ENCODE data around the gene PRKCA.

Gene PRKCA

GRCh38 chr17:66727634-66728570 lies 425.5 kb downstream of the PRKCA start:
- peak; percentile 82 for TF ChIP-seq CTCF (IDR thresholded peaks at IDR 0.05; ENCODE audit: low read depth, low read length, missing control alignments)
- no peak overlapping the region for H3K4me3 ChIP-seq (ENCODE audit: low read depth, low read length)
- DNase-seq (ENCODE audit: low read depth): peak; percentile 18

- DNase-seq (ENCODE audit: low read depth): no peak
- TF ChIP-seq CTCF (IDR thresholded peaks at IDR 0.05; ENCODE audit: low read depth, low read length, missing control alignments): no peak
- H3K4me3 ChIP-seq (ENCODE audit: low read depth, low read length): no peak overlapping the region
Observed at GRCh38 chr17:66730461-66730923, 428.1 kb downstream of the PRKCA start.

- no peak for DNase-seq (ENCODE audit: low read depth)
- TF ChIP-seq CTCF (IDR thresholded peaks at IDR 0.05; ENCODE audit: low read depth, low read length, missing control alignments): no peak
- no peak overlapping the region for H3K4me3 ChIP-seq (ENCODE audit: low read depth, low read length)
Observed at GRCh38 chr17:66733759-66734158, 431.3 kb downstream of the PRKCA start.

- no peak for TF ChIP-seq CTCF (IDR thresholded peaks at IDR 0.05; ENCODE audit: low read depth, low read length, missing control alignments)
- no peak for DNase-seq (ENCODE audit: low read depth)
- H3K4me3 ChIP-seq (ENCODE audit: low read depth, low read length): no peak overlapping the region
Observed at GRCh38 chr17:66734186-66734943, 432.0 kb downstream of the PRKCA start.

GRCh38 chr17:66737524-66737923 lies 435.1 kb downstream of the PRKCA start:
- DNase-seq (ENCODE audit: low read depth): no peak
- H3K4me3 ChIP-seq (ENCODE audit: low read depth, low read length): no peak overlapping the region

GRCh38 chr17:66738301-66738700 lies 435.9 kb downstream of the PRKCA start:
- no peak for DNase-seq (ENCODE audit: low read depth)
- H3K4me3 ChIP-seq (ENCODE audit: low read depth, low read length): no peak overlapping the region
- TF ChIP-seq CTCF (IDR thresholded peaks at IDR 0.05; ENCODE audit: low read depth, low read length, missing control alignments): no peak

More at GRCh38 chr17:66737524-66737923, 435.1 kb downstream of the PRKCA start:
- TF ChIP-seq CTCF (IDR thresholded peaks at IDR 0.05; ENCODE audit: low read depth, low read length, missing control alignments): no peak

All from GM12864 (cell line).